Measurements from ENCODE around the gene RGS3. TPM values are rescaled to one million over a fixed set of nuclear protein-coding genes. Genes with fewer than 3 reads are reported as not detected.
A peak's percentile ranks its signal among the peaks of the same experiment; 100 is the strongest.

RGS3 gene
- total RNA-seq, 4 donors from 2014 or later = 5.9 to 11.8 (median 9.8) TPM

DNA sequence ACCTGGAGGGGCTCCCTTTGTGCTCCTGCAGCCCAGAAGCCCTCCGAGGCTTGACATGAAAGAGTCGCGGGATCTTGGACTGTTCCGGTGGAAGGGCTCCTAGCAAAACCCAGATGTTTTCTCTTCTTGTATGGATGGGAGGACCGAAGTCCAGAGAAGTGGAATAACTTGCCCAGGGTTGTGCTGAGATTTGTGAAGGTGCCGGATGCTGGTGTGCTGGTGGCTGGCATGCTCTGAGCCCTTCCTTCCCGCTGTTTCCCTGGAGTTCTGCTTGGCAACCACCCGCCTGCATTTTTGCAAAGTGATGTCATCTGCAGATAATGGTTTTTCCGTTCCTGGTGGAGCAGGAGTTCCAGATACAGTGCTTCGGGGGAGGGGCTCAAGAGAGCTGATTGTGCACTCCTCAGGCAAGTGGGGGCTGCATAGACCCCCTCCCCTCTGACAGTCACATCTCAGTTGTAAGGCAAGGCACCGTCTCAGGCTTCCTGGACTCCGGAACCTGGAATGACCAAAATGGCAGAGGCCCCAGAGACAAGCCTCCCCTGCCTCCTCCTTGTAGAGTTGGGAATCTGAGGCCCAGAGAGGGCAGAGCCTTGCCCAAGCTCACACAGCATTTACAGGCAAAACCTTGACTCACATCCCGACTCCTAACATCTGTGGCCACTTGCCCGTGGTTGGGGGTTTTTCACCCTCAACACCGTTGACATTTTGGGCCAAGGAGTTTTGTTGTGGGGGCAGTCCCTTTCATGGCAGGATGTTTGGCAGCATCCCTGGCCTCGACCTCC is 157.0 kb downstream of the RGS3 start:
- intact Hi-C loops (cut with DNase I; ENCODE audit: low total_unique reads) (loop anchor here (2.0 kb wide), 1 partner anchor 26 kb away; no protein-coding TSS in a partner anchor), in situ Hi-C loops (cut with MboI; ENCODE audit: low sequenced_read_pairs in 4 of 4) (no loop called here)
- Histone ChIP-seq H3K27me3 (no peaks in the 10 kb centered on the region), H3K27ac (peak overlapping the region; percentile 50 to 74 (median 68)), H3K36me3 (no peaks in the 10 kb centered on the region), H3K9me3 (no peaks in the 10 kb centered on the region), H3K4me3 (no peak overlapping the region), H3K4me1 (peaks cover 28 to 33% of the 10 kb centered on the region in 2 donors)
- TF ChIP-seq, protein P1, sequence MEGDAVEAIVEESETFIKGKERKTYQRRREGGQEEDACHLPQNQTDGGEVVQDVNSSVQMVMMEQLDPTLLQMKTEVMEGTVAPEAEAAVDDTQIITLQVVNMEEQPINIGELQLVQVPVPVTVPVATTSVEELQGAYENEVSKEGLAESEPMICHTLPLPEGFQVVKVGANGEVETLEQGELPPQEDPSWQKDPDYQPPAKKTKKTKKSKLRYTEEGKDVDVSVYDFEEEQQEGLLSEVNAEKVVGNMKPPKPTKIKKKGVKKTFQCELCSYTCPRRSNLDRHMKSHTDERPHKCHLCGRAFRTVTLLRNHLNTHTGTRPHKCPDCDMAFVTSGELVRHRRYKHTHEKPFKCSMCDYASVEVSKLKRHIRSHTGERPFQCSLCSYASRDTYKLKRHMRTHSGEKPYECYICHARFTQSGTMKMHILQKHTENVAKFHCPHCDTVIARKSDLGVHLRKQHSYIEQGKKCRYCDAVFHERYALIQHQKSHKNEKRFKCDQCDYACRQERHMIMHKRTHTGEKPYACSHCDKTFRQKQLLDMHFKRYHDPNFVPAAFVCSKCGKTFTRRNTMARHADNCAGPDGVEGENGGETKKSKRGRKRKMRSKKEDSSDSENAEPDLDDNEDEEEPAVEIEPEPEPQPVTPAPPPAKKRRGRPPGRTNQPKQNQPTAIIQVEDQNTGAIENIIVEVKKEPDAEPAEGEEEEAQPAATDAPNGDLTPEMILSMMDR (IDR thresholded peaks at IDR 0.05 in 4 of 5, conservative IDR thresholded peaks at IDR 0.05 in 1 of 5) = no peak
- TF ChIP-seq POLR2A (IDR thresholded peaks at IDR 0.05) = no peak
- peak in 1 of 2 donors; percentile 41 for DNase-seq
- peak; percentile 34 to 51 for ATAC-seq

DNA sequence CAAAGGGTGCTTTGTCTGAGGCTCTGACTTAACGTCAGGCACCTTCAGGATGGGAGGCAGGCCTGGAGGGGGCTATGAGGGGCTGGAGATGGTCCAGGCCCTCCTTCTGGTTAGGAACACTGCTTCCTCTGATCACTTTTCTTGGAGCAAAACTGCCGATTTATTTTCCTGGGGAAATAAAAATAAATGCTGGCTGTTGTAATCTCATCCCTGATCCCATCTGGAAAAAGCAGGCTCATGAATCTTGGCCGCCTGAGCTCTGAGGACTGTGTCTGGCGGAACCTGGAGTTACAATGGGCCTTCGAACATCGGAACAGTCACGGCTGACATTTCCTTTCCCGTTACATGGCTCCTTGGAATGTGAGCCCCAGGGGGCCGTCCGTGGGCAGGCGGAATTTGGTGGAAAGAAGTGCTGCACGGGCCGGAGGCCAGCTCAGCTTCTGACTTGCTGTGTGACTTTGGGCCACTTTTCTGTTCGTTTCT is 157.8 kb downstream of the RGS3 start:
- Histone ChIP-seq H3K9me3 (no peaks in the 10 kb centered on the region), H3K4me1 (peaks cover 27 to 29% of the 10 kb centered on the region in 2 donors), H3K4me3 (no peak overlapping the region), H3K27me3 (no peaks in the 10 kb centered on the region), H3K27ac (peak overlapping the region; percentile 50 to 74 (median 68)), H3K36me3 (no peaks in the 10 kb centered on the region)
- intact Hi-C loops (cut with DNase I; ENCODE audit: low total_unique reads) = loop anchor here (2.0 kb wide), 1 partner anchor 27 kb away; no protein-coding TSS in a partner anchor
- DNase-seq (peak in 1 of 2 donors; percentile 60), ATAC-seq (peak; percentile 50 to 78)
- TF ChIP-seq, protein P1 (IDR thresholded peaks at IDR 0.05 in 4 of 5, conservative IDR thresholded peaks at IDR 0.05 in 1 of 5) = no peak
- TF ChIP-seq POLR2A (IDR thresholded peaks at IDR 0.05) = no peak
- in situ Hi-C loops (cut with MboI; ENCODE audit: low sequenced_read_pairs in 4 of 4) = no loop called here

DNA sequence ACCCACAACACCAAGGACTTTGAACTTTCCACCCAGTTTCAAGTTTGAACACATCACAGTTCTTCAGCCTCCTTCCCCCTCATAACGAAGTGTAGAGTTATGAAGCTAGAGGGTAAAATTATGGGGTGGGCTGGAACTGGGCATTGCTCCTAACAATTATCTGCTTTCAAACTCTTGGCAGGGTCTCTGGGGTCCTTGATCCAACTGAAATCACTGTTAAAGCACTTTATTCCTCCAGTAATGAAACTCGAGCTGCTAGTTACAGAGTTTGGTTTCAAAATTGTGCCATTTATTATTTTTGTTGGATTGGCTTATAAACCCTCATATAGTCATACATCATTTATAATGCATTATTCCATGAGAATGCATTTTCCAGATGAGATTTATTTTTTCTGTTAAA is 158.5 kb downstream of the RGS3 start:
- in situ Hi-C loops (cut with MboI; ENCODE audit: low sequenced_read_pairs in 4 of 4) = no loop called here
- no peaks in the 10 kb centered on the region for H3K36me3 ChIP-seq
- intact Hi-C loops (cut with DNase I; ENCODE audit: low total_unique reads) = loop anchor here (2.0 kb wide), 1 partner anchor 27 kb away; no protein-coding TSS in a partner anchor
- H3K4me3 ChIP-seq = no peak overlapping the region
- no peaks in the 10 kb centered on the region for H3K27me3 ChIP-seq
- ATAC-seq = no peak
- H3K27ac ChIP-seq = peak overlapping the region in 3 of 4 donors; percentile 4 to 74 (median 7)
- TF ChIP-seq POLR2A (IDR thresholded peaks at IDR 0.05) = no peak
- TF ChIP-seq, protein P1 (IDR thresholded peaks at IDR 0.05 in 4 of 5, conservative IDR thresholded peaks at IDR 0.05 in 1 of 5) = no peak
- DNase-seq = no peak
- no peaks in the 10 kb centered on the region for H3K9me3 ChIP-seq
- peaks cover 27 to 35% of the 10 kb centered on the region in 2 donors for H3K4me1 ChIP-seq

DNA sequence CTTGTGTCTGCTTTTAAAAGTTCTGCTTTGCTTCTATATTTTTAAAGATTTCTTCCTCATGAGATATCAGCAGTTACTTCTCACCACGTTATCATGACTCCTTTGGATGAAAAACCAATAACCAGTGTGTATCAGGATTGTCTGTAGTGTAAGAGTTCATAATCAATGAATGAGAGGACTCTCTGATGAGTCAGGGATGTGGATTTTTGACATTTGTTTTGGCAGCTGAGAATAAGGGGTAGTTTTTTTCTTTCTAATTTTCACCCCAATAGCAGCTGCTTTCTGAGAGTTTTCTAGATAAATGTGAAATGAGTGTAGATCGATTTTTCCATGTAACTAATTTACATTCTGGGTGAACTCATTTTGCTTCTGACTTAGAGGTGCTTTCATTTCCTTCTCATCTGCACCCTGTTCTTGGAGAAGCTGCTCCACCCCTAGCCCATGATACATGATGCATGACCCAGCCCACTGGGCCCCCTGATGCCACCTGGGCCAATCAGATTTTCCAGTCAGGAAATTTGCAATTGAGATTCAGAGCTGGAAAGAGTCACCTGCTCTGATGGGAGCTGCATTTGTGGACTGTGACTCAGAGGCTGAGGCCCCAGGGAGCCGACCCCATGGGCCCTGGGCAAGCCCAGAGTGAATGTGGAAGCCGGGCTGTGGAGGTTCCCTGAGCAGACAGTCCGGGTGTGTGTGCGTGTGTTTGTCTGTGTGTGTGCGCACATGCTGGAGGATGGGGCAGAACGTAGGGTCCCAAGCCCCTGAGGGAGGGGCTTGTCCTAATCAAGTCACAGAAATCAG is 159.3 kb downstream of the RGS3 start:
- H3K4me1 ChIP-seq = peaks cover 27 to 40% of the 10 kb centered on the region in 2 donors
- no peaks in the 10 kb centered on the region for H3K9me3 ChIP-seq
- no peak for ATAC-seq
- H3K27me3 ChIP-seq = no peaks in the 10 kb centered on the region
- no peak for DNase-seq
- no peak overlapping the region for H3K4me3 ChIP-seq
- H3K36me3 ChIP-seq = no peaks in the 10 kb centered on the region
- in situ Hi-C loops (cut with MboI; ENCODE audit: low sequenced_read_pairs in 4 of 4) = no loop called here
- intact Hi-C loops (cut with DNase I; ENCODE audit: low total_unique reads) = no loop called here
- no peak overlapping the region for H3K27ac ChIP-seq
- TF ChIP-seq, protein P1 (IDR thresholded peaks at IDR 0.05 in 4 of 5, conservative IDR thresholded peaks at IDR 0.05 in 1 of 5) = no peak
- no peak for TF ChIP-seq POLR2A (IDR thresholded peaks at IDR 0.05)

Data from gastrocnemius medialis (tissue), 4 donors.